ENCODE results near the gene TRAPPC3. TPM values are rescaled to one million over a fixed set of nuclear protein-coding genes. Genes with fewer than 3 reads are reported as not detected.

The TRAPPC3 gene
- total and polyA plus RNA-seq, 5 experiments from 2014 or later = 44.6 to 115 (median 99.9) TPM

GRCh38 chr1:36175137-36176095 is 26.1 kb upstream of the TRAPPC3 start:
- POLR2A ChIA-PET = interaction anchor here (0.6 to 2.3 kb wide), 4 partner anchors 13 to 35 kb away, joined by 3 to 9 read pairs (median 6); partner anchors contain the start of gene TRAPPC3
- Mint-ChIP-seq H3K4me3 (no peak overlapping the region), H3K36me3 (peaks cover 0 to 86% (median 23%) of the 10 kb centered on the region in 3 donors), H3K4me1 (peaks cover 6 to 22% (median 8%) of the 10 kb centered on the region in 4 donors), H3K27ac (peak overlapping the region in 9 of 10 donors; percentile 19 to 74 (median 56)), H3K27me3 (no peaks in the 10 kb centered on the region), H3K9me3 (no peaks in the 10 kb centered on the region)
- DNase-seq (no peak), ATAC-seq (peak; percentile 25 to 60)

GRCh38 chr1:36174713-36175112 is 25.4 kb upstream of the TRAPPC3 start:
- POLR2A ChIA-PET = interaction anchor here (0.6 to 0.9 kb wide), 2 partner anchors 12 to 25 kb away, joined by 3 to 7 read pairs; partner anchors contain the start of gene TRAPPC3
- H3K27me3 Mint-ChIP-seq = no peaks in the 10 kb centered on the region
- DNase-seq (no peak), ATAC-seq (no peak)
- no peaks in the 10 kb centered on the region for H3K9me3 Mint-ChIP-seq
- H3K4me1 Mint-ChIP-seq = peaks cover 9 to 26% (median 14%) of the 10 kb centered on the region in 4 donors
- no peak overlapping the region for H3K4me3 Mint-ChIP-seq
- H3K36me3 Mint-ChIP-seq = peaks cover 0 to 85% (median 18%) of the 10 kb centered on the region in 3 donors
- peak overlapping the region in 7 of 10 donors; percentile 34 to 79 (median 56) for H3K27ac Mint-ChIP-seq

- no peak for DNase-seq
- H3K9me3 Mint-ChIP-seq = no peaks in the 10 kb centered on the region
- H3K27ac Mint-ChIP-seq = peak overlapping the region in 6 of 10 donors; percentile 20 to 75 (median 46)
- peaks cover 11 to 37% (median 22%) of the 10 kb centered on the region in 4 donors for H3K4me1 Mint-ChIP-seq
- ATAC-seq = no peak
- peaks cover 0 to 82% (median 14%) of the 10 kb centered on the region in 3 donors for H3K36me3 Mint-ChIP-seq
- H3K4me3 Mint-ChIP-seq = no peak overlapping the region
- POLR2A ChIA-PET = interaction anchor here (1.5 to 2.7 kb wide), 2 partner anchors 10 to 12 kb away, joined by 4 to 14 read pairs; no protein-coding TSS in a partner anchor
- no peaks in the 10 kb centered on the region for H3K27me3 Mint-ChIP-seq
Measured at GRCh38 chr1:36172983-36173382, 23.7 kb upstream of the TRAPPC3 start.

GRCh38 chr1:36172017-36172747 is 22.9 kb upstream of the TRAPPC3 start:
- POLR2A ChIA-PET = interaction anchor here (0.6 to 2.7 kb wide), 3 partner anchors 11 to 62 kb away, joined by 4 to 14 read pairs (median 6); no protein-coding TSS in a partner anchor
- peaks cover 11 to 45% (median 28%) of the 10 kb centered on the region in 4 donors for H3K4me1 Mint-ChIP-seq
- no peaks in the 10 kb centered on the region for H3K9me3 Mint-ChIP-seq
- no peak for ATAC-seq
- H3K27ac Mint-ChIP-seq = peak overlapping the region in 5 of 10 donors; percentile 18 to 72 (median 25)
- H3K4me3 Mint-ChIP-seq = no peak overlapping the region
- no peaks in the 10 kb centered on the region for H3K27me3 Mint-ChIP-seq
- no peak for DNase-seq
- H3K36me3 Mint-ChIP-seq = peaks cover 0 to 78% (median 13%) of the 10 kb centered on the region in 3 donors

- POLR2A ChIA-PET = interaction anchor here (1.5 to 2.7 kb wide), 5 partner anchors 9 to 14 kb away, joined by 4 to 14 read pairs (median 5); no protein-coding TSS in a partner anchor
- H3K27me3 Mint-ChIP-seq = no peaks in the 10 kb centered on the region
- peak overlapping the region in 9 of 10 donors; percentile 25 to 90 (median 73) for H3K27ac Mint-ChIP-seq
- DNase-seq (no peak), ATAC-seq (no peak)
- no peaks in the 10 kb centered on the region for H3K9me3 Mint-ChIP-seq
- H3K4me1 Mint-ChIP-seq = peaks cover 22 to 58% (median 40%) of the 10 kb centered on the region in 4 donors
- H3K4me3 Mint-ChIP-seq = no peak overlapping the region
- H3K36me3 Mint-ChIP-seq = peaks cover 0 to 84% (median 13%) of the 10 kb centered on the region in 3 donors
Measured at GRCh38 chr1:36170643-36171412, 21.5 kb upstream of the TRAPPC3 start.

- DNase-seq (no peak), ATAC-seq (no peak)
- Mint-ChIP-seq H3K4me3 (no peak overlapping the region), H3K27ac (peak overlapping the region; percentile 45 to 92 (median 78)), H3K9me3 (no peaks in the 10 kb centered on the region), H3K4me1 (peaks cover 27 to 67% (median 51%) of the 10 kb centered on the region in 4 donors), H3K36me3 (peaks cover 0 to 73% (median 13%) of the 10 kb centered on the region in 3 donors), H3K27me3 (no peaks in the 10 kb centered on the region)
- POLR2A ChIA-PET = interaction anchor here (0.8 to 1.8 kb wide), 3 partner anchors 12 to 19 kb away, joined by 4 to 9 read pairs (median 6); partner anchors contain the start of gene TRAPPC3
Measured at GRCh38 chr1:36168514-36168913, 19.2 kb upstream of the TRAPPC3 start.

GRCh38 chr1:36166938-36167905 is 17.9 kb upstream of the TRAPPC3 start:
- ATAC-seq (no peak), DNase-seq (peak in 1 of 10 donors; percentile 24)
- Mint-ChIP-seq H3K4me3 (peak overlapping the region in 4 of 10 donors; percentile 10 to 26 (median 18)), H3K4me1 (peaks cover 36 to 75% (median 63%) of the 10 kb centered on the region in 4 donors), H3K36me3 (peaks cover 0 to 69% (median 10%) of the 10 kb centered on the region in 3 donors), H3K27me3 (no peaks in the 10 kb centered on the region), H3K27ac (peak overlapping the region; percentile 8 to 89 (median 83)), H3K9me3 (no peaks in the 10 kb centered on the region)
- POLR2A ChIA-PET = interaction anchor here (1.4 kb wide), 1 partner anchor 21 kb away, joined by 3 read pairs; no protein-coding TSS in a partner anchor

GRCh38 chr1:36166136-36166535 is 16.9 kb upstream of the TRAPPC3 start:
- POLR2A ChIA-PET = interaction anchor here (0.6 to 2.8 kb wide), 4 partner anchors 11 to 1421 kb away, joined by 3 to 17 read pairs (median 4); no protein-coding TSS in a partner anchor
- H3K4me3 Mint-ChIP-seq = peak overlapping the region in 5 of 10 donors; percentile 10 to 30 (median 14)
- peak overlapping the region; percentile 8 to 89 (median 83) for H3K27ac Mint-ChIP-seq
- peaks cover 46 to 83% (median 73%) of the 10 kb centered on the region in 4 donors for H3K4me1 Mint-ChIP-seq
- no peak for ATAC-seq
- no peaks in the 10 kb centered on the region for H3K9me3 Mint-ChIP-seq
- H3K36me3 Mint-ChIP-seq = peaks cover 0 to 60% (median 6%) of the 10 kb centered on the region in 3 donors
- no peaks in the 10 kb centered on the region for H3K27me3 Mint-ChIP-seq
- peak in 1 of 10 donors; percentile 6 for DNase-seq

- Mint-ChIP-seq H3K4me3 (no peak overlapping the region), H3K9me3 (no peaks in the 10 kb centered on the region), H3K27ac (peak overlapping the region in 8 of 10 donors; percentile 7 to 99 (median 54)), H3K36me3 (peaks cover 0 to 50% (median 6%) of the 10 kb centered on the region in 3 donors), H3K27me3 (no peaks in the 10 kb centered on the region), H3K4me1 (peaks cover 46 to 85% (median 77%) of the 10 kb centered on the region in 4 donors)
- POLR2A ChIA-PET = interaction anchor here (0.5 to 2.8 kb wide), 7 partner anchors 10 to 65 kb away, joined by 3 to 17 read pairs (median 7); partner anchors contain the start of gene MAP7D1
- no peak for ATAC-seq
- DNase-seq = no peak
Measured at GRCh38 chr1:36165145-36165544, 15.9 kb upstream of the TRAPPC3 start.

- H3K4me3 Mint-ChIP-seq = peak overlapping the region in 3 of 10 donors; percentile 1 to 11 (median 4)
- peaks cover 0 to 44% (median 6%) of the 10 kb centered on the region in 3 donors for H3K36me3 Mint-ChIP-seq
- no peaks in the 10 kb centered on the region for H3K9me3 Mint-ChIP-seq
- no peak for ATAC-seq
- peak in 1 of 10 donors; percentile 6 for DNase-seq
- peak overlapping the region; percentile 9 to 99 (median 78) for H3K27ac Mint-ChIP-seq
- H3K27me3 Mint-ChIP-seq = no peaks in the 10 kb centered on the region
- H3K4me1 Mint-ChIP-seq = peaks cover 50 to 87% (median 80%) of the 10 kb centered on the region in 4 donors
- POLR2A ChIA-PET = interaction anchor here (0.8 to 6.1 kb wide), 5 partner anchors 9 to 59 kb away, joined by 5 to 173 read pairs (median 17); partner anchors contain the start of genes MAP7D1, THRAP3 and TRAPPC3
Measured at GRCh38 chr1:36164361-36164760, 15.1 kb upstream of the TRAPPC3 start.

Measured in naive thymus-derived CD8-positive, alpha-beta T cell (primary cell).